ENCODE results near the gene FAM136A. TPM values are rescaled to one million over a fixed set of nuclear protein-coding genes. Genes with fewer than 3 reads are reported as not detected.

The FAM136A gene
- total and polyA plus RNA-seq, 2 of the 13 experiments (the other 11 are each of a cell fraction or from before 2014, with no cell fraction given) = 77.8 to 126 TPM

- TF ChIP-seq DDIT3 (CRISPR knock-in tag; IDR thresholded peaks at IDR 0.05) (no peak), NFYC (CRISPR knock-in tag; IDR thresholded peaks at IDR 0.05) (no peak), ZBTB33 (CRISPR knock-in tag; IDR thresholded peaks at IDR 0.05) (peak; percentile 77; the same call in 1 of the 2 replicates), LRRFIP1 (CRISPR knock-in tag; conservative IDR thresholded peaks at IDR 0.05) (no peak), ZNF558 (CRISPR knock-in tag; IDR thresholded peaks at IDR 0.05; ENCODE audit: borderline replicate concordance) (no peak), ADNP (CRISPR knock-in tag; IDR thresholded peaks at IDR 0.05) (no peak), ZSCAN9 (CRISPR knock-in tag; IDR thresholded peaks at IDR 0.05; ENCODE audit: borderline replicate concordance) (no peak), SMC3 (IDR thresholded peaks at IDR 0.05; ENCODE audit: low read length) (peak; percentile 9; the same call in 1 of the 2 replicates)
Measured at GRCh38 chr2:70336552-70336951, 34.7 kb upstream of the FAM136A start (continued).

- Histone ChIP-seq H3K9ac (ENCODE audit: insufficient read depth, low read depth, low read length) (no peak overlapping the region), H3K9me3 (ENCODE audit: low read length) (no peaks in the 10 kb centered on the region), H3K79me2 (ENCODE audit: insufficient read depth, low read length) (no peaks in the 10 kb centered on the region), H2AFZ (ENCODE audit: low read length) (no peak overlapping the region), H3K4me3 (replicated peaks in 1 of 3; ENCODE audit: insufficient read depth in 1 of 3, low read depth in 2 of 3, low read length in 3 of 3) (no peak overlapping the region), H3K36me3 (replicated peaks in 1 of 2; ENCODE audit: control insufficient read depth in 1 of 2, insufficient read depth in 2 of 2, low read length in 2 of 2) (no peaks in the 10 kb centered on the region), H3K4me2 (ENCODE audit: low read depth, low read length) (no peak overlapping the region), H3K27ac (ENCODE audit: extremely low read length, insufficient read depth, low read length) (no peak overlapping the region), H4K20me1 (ENCODE audit: insufficient read depth, low read length) (no peaks in the 10 kb centered on the region), H3K27me3 (ENCODE audit: control insufficient read depth in 1 of 2, insufficient read depth in 2 of 2, low read length in 2 of 2) (peaks cover 0 to 25% of the 10 kb centered on the region in 2 experiments; a peak in 2 of 5 replicates), H3K4me1 (ENCODE audit: insufficient read depth, low read length) (peaks cover 28% of the 10 kb centered on the region)
- intact Hi-C loops (cut with micrococcal nuclease; ENCODE audit: unreplicated experiment) (no loop called here), in situ Hi-C loops (cut with HindIII; ENCODE audit: extremely low pct_ligation_motif_present, low pct_unique_long_range_greater_than_20kb) (no loop called here)
- no peak for ATAC-seq
- no TSS peak for BruUV-seq (replicated peaks)
- ChIA-PET POLR2A (no interaction called here), CTCF (ENCODE audit: low intra/inter-chr PET ratio, low total read pairs) (no interaction called here)
- 20% methylated on average over 7 of the region's 7 CpGs for WGBS (ENCODE audit: low lambda C conversion rate)
- DNase-seq (ENCODE audit: low spot score) = no peak
- FAIRE-seq = no peak
- no peak for TF ChIP-seq HNRNPUL1 (IDR thresholded peaks at IDR 0.05; ENCODE audit: low read depth, low read length)
- TF ChIP-seq TFAP4 (IDR thresholded peaks at IDR 0.05; ENCODE audit: borderline replicate concordance, low read depth) = no peak
- no peak for TF ChIP-seq ZNF234 (CRISPR knock-in tag; conservative IDR thresholded peaks at IDR 0.05)
- no peak for TF ChIP-seq ZFYVE20 (CRISPR knock-in tag; IDR thresholded peaks at IDR 0.05; ENCODE audit: borderline replicate concordance, low read depth)
- TF ChIP-seq FOSL2 (CRISPR knock-in tag; IDR thresholded peaks at IDR 0.05) = no peak
- no peak for TF ChIP-seq ZNF260 (CRISPR knock-in tag; IDR thresholded peaks at IDR 0.05; ENCODE audit: borderline replicate concordance, low read depth)
- TF ChIP-seq CENPBD1 (CRISPR knock-in tag; IDR thresholded peaks at IDR 0.05; ENCODE audit: borderline replicate concordance, low read depth) = no peak
- TF ChIP-seq POLR2A (IDR thresholded peaks at IDR 0.05; ENCODE audit: insufficient read depth in 1 of 2, low read depth in 2 of 2, low read length in 2 of 2) = no peak
- TF ChIP-seq KDM3A (CRISPR knock-in tag; IDR thresholded peaks at IDR 0.05; ENCODE audit: low read depth) = no peak
- no peak for TF ChIP-seq RFX1 (IDR thresholded peaks at IDR 0.05)
Measured at GRCh38 chr2:70331012-70331411, 29.1 kb upstream of the FAM136A start.

Data from HepG2 (cell line).